ENCODE results near the gene ATXN10. TPM values are rescaled to one million over a fixed set of nuclear protein-coding genes. Genes with fewer than 3 reads are reported as not detected.
A peak's percentile ranks its signal among the peaks of the same experiment; 100 is the strongest.
"Not testable (repeated sequence)": the region's sequence is repeated elsewhere in the genome, so short reads cannot be mapped to it uniquely, and the experiment has no call there.

The ATXN10 gene
- total RNA-seq, 2 experiments from 2014 or later = 43.8 to 48.0 TPM

- intact Hi-C loops (cut with DNase I, micrococcal nuclease) = no loop called here
- ATAC-seq (ENCODE audit: poor library complexity) (no peak), DNase-seq (no peak)
- CTCF ChIA-PET = no interaction called here
- H3K27ac ChIP-seq (ENCODE audit: low read depth in 1 of 2, low read length in 2 of 2) = no peak overlapping the region
- H3K4me1 ChIP-seq (ENCODE audit: insufficient read depth, low read length) = no peaks in the 10 kb centered on the region
- H3K36me3 Mint-ChIP-seq (ENCODE audit: low read depth) = no peaks in the 10 kb centered on the region
- no peaks in the 10 kb centered on the region for H3K4me1 Mint-ChIP-seq (ENCODE audit: low read depth)
- H3K9me3 Mint-ChIP-seq = no peaks in the 10 kb centered on the region
- no peaks in the 10 kb centered on the region for H3K27me3 ChIP-seq (ENCODE audit: control insufficient read depth in 1 of 2, insufficient read depth in 2 of 2, low read length in 2 of 2)
- no peak for TF ChIP-seq CTCF (IDR thresholded peaks at IDR 0.05)
- no peak overlapping the region for H3K4me3 ChIP-seq (ENCODE audit: low read length)
- peaks cover 10% of the 10 kb centered on the region for H3K27me3 Mint-ChIP-seq
- H3K36me3 ChIP-seq (ENCODE audit: insufficient read depth, low read length) = no peaks in the 10 kb centered on the region
- no peak overlapping the region for H3K4me3 Mint-ChIP-seq
- H3K27ac Mint-ChIP-seq = no peak overlapping the region
- no peaks in the 10 kb centered on the region for H3K9me3 ChIP-seq (ENCODE audit: control insufficient read depth in 1 of 2, insufficient read depth in 1 of 2, low read length in 2 of 2)
- POLR2A ChIA-PET = interaction anchor here (0.6 to 0.7 kb wide), 2 partner anchors 289 to 1210 kb away, joined by 3 read pairs; no protein-coding TSS in a partner anchor
These were observed 13.9 kb upstream of the ATXN10 start for GRCh38 chr22:45657701-45658100.

DNA sequence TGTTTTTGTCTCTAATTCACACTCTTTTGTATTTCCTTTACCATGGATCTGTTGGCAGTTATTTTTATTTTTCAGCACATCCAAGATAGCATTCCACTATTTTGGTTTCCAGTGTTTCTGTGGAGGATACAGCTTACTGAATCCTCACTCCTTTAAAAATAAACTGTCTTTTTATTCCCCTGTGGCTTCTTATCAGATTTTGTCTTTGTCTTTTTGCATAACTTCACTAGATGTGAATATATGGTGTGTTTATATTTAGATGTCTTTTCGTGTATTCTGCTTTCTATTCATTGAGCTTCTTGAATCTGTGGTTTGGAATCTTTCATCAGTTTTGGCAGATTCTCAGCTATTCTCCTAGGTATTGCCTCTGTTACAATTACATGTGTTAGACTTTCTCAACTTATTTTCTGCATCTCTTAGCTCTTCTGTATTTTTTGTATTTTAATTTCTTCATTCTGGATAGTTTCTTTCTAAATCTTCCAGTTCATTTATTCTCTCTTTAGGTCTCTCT is 7.4 kb upstream of the ATXN10 start:
- no peaks in the 10 kb centered on the region for H3K9me3 Mint-ChIP-seq
- no peaks in the 10 kb centered on the region for H3K36me3 Mint-ChIP-seq (ENCODE audit: low read depth)
- no peaks in the 10 kb centered on the region for H3K9me3 ChIP-seq (ENCODE audit: control insufficient read depth in 1 of 2, insufficient read depth in 1 of 2, low read length in 2 of 2)
- POLR2A ChIA-PET = no interaction called here
- ATAC-seq (ENCODE audit: poor library complexity) = no peak
- H3K27me3 ChIP-seq (ENCODE audit: control insufficient read depth in 1 of 2, insufficient read depth in 2 of 2, low read length in 2 of 2) = no peaks in the 10 kb centered on the region
- intact Hi-C loops (cut with DNase I, micrococcal nuclease) = no loop called here
- no peaks in the 10 kb centered on the region for H3K4me1 Mint-ChIP-seq (ENCODE audit: low read depth)
- H3K27ac ChIP-seq (ENCODE audit: low read depth in 1 of 2, low read length in 2 of 2) = no peak overlapping the region
- CTCF ChIA-PET = interaction anchor here (1.5 kb wide), 1 partner anchor 342 kb away, joined by 3 read pairs; no protein-coding TSS in a partner anchor
- TF ChIP-seq CTCF (IDR thresholded peaks at IDR 0.05) = no peak
- no peaks in the 10 kb centered on the region for H3K36me3 ChIP-seq (ENCODE audit: insufficient read depth, low read length)
- no peak overlapping the region for H3K27ac Mint-ChIP-seq
- H3K4me3 Mint-ChIP-seq = no peak overlapping the region
- no peak for DNase-seq
- peaks cover 30% of the 10 kb centered on the region for H3K27me3 Mint-ChIP-seq
- H3K4me3 ChIP-seq (ENCODE audit: low read length) = no peak overlapping the region
- no peaks in the 10 kb centered on the region for H3K4me1 ChIP-seq (ENCODE audit: insufficient read depth, low read length)

GRCh38 chr22:45667486-45667885 is 4.1 kb upstream of the ATXN10 start:
- Mint-ChIP-seq H3K4me1 (ENCODE audit: low read depth) (peaks cover 2% of the 10 kb centered on the region), H3K27ac (no peak overlapping the region), H3K4me3 (no peak overlapping the region), H3K9me3 (no peaks in the 10 kb centered on the region), H3K27me3 (peaks cover 30% of the 10 kb centered on the region), H3K36me3 (ENCODE audit: low read depth) (no peaks in the 10 kb centered on the region)
- H3K4me3 ChIP-seq (ENCODE audit: low read length) = no peak overlapping the region
- H3K36me3 ChIP-seq (ENCODE audit: insufficient read depth, low read length) = no peaks in the 10 kb centered on the region
- H3K9me3 ChIP-seq (ENCODE audit: control insufficient read depth in 1 of 2, insufficient read depth in 1 of 2, low read length in 2 of 2) = no peaks in the 10 kb centered on the region
- H3K27me3 ChIP-seq (ENCODE audit: control insufficient read depth in 1 of 2, insufficient read depth in 2 of 2, low read length in 2 of 2) = no peaks in the 10 kb centered on the region
- no peak for ATAC-seq (ENCODE audit: poor library complexity)
- TF ChIP-seq CTCF (IDR thresholded peaks at IDR 0.05) = no peak
- peaks cover 10% of the 10 kb centered on the region for H3K4me1 ChIP-seq (ENCODE audit: insufficient read depth, low read length)
- ChIA-PET CTCF (no interaction called here), POLR2A (no interaction called here)
- DNase-seq = no peak
- H3K27ac ChIP-seq (ENCODE audit: low read depth in 1 of 2, low read length in 2 of 2) = no peak overlapping the region
- intact Hi-C loops (cut with DNase I, micrococcal nuclease) = no loop called here

- H3K36me3 ChIP-seq (ENCODE audit: insufficient read depth, low read length); H3K4me3 ChIP-seq (ENCODE audit: low read length); DNase-seq; H3K27me3 ChIP-seq (ENCODE audit: control insufficient read depth in 1 of 2, insufficient read depth in 2 of 2, low read length in 2 of 2); H3K9me3 Mint-ChIP-seq; H3K9me3 ChIP-seq (ENCODE audit: control insufficient read depth in 1 of 2, insufficient read depth in 1 of 2, low read length in 2 of 2); H3K27ac ChIP-seq (ENCODE audit: low read depth in 1 of 2, low read length in 2 of 2); ATAC-seq (ENCODE audit: poor library complexity); CTCF ChIA-PET; H3K36me3 Mint-ChIP-seq (ENCODE audit: low read depth): not testable (repeated sequence)
- H3K4me3 Mint-ChIP-seq = peak overlapping the region; percentile 87
- peaks cover 21% of the 10 kb centered on the region for H3K27me3 Mint-ChIP-seq
- H3K27ac Mint-ChIP-seq = peak overlapping the region; percentile 91
- POLR2A ChIA-PET = interaction anchor here (0.6 kb wide), 1 partner anchor 194 kb away, joined by 3 read pairs; no protein-coding TSS in a partner anchor
- intact Hi-C loops (cut with DNase I, micrococcal nuclease) = loop anchor here in 1 of 2 experiments (5.0 to 10.0 kb wide), 2 partner anchors 403 to 484 kb away; partner anchors contain the start of gene PPARA
- peaks cover 22% of the 10 kb centered on the region for H3K4me1 ChIP-seq (ENCODE audit: insufficient read depth, low read length)
- H3K4me1 Mint-ChIP-seq (ENCODE audit: low read depth) = peaks cover 27% of the 10 kb centered on the region
These were observed 1.3 kb upstream of the ATXN10 start for GRCh38 chr22:45670363-45670762.
